ENCODE data around the gene ITGBL1.

DNA sequence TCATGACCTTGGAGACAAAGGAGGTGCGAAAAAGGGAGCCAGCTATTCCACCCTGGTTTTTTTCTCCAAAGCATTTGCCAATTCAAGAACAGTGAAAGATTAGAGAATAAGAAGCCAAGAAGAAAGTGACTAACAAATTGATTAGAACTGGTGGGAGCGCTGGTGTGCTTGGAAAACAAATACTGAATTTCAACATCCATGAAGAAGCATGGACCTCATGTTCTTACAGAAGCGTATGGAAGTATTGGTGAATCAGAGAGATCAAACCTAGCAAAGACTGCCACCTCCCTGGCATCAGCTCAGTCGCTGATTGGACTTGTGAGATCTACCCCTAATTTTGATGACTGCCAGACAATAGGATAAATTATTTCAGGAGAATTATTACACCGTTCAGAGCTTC lies 195.3 kb downstream of the ITGBL1 start:
- TF ChIP-seq, protein P1, sequence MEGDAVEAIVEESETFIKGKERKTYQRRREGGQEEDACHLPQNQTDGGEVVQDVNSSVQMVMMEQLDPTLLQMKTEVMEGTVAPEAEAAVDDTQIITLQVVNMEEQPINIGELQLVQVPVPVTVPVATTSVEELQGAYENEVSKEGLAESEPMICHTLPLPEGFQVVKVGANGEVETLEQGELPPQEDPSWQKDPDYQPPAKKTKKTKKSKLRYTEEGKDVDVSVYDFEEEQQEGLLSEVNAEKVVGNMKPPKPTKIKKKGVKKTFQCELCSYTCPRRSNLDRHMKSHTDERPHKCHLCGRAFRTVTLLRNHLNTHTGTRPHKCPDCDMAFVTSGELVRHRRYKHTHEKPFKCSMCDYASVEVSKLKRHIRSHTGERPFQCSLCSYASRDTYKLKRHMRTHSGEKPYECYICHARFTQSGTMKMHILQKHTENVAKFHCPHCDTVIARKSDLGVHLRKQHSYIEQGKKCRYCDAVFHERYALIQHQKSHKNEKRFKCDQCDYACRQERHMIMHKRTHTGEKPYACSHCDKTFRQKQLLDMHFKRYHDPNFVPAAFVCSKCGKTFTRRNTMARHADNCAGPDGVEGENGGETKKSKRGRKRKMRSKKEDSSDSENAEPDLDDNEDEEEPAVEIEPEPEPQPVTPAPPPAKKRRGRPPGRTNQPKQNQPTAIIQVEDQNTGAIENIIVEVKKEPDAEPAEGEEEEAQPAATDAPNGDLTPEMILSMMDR (IDR thresholded peaks at IDR 0.05) = no peak
- no peak for TF ChIP-seq FOXJ3 (CRISPR knock-in tag; IDR thresholded peaks at IDR 0.05; ENCODE audit: borderline replicate concordance)
- TF ChIP-seq, protein P2, sequence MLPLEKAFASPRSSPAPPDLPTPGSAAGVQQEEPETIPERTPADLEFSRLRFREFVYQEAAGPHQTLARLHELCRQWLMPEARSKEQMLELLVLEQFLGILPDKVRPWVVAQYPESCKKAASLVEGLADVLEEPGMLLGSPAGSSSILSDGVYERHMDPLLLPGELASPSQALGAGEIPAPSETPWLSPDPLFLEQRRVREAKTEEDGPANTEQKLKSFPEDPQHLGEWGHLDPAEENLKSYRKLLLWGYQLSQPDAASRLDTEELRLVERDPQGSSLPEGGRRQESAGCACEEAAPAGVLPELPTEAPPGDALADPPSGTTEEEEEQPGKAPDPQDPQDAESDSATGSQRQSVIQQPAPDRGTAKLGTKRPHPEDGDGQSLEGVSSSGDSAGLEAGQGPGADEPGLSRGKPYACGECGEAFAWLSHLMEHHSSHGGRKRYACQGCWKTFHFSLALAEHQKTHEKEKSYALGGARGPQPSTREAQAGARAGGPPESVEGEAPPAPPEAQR (CRISPR knock-in tag; IDR thresholded peaks at IDR 0.05) = no peak
